GM12878 (cell line): Measurements from ENCODE around the gene ZBTB7B. TPM values are rescaled to one million over a fixed set of nuclear protein-coding genes. Genes with fewer than 3 reads are reported as not detected.

Experiments used
- FOXM1 ChIP-seq: IDR thresholded peaks from 2 replicates; pipeline ENCODE4 v1.6.1; 2012; ENCODE audit warnings: low read depth, mild to moderate bottlenecking, inconsistent platforms, low read length, moderate library complexity
- JUNB ChIP-seq: IDR thresholded peaks from 2 replicates; pipeline ENCODE4 v1.6.1; 2016; ENCODE audit warnings: antibody characterized with exemption, mild to moderate bottlenecking
- polyA plus RNA-seq, 11 experiments: library from polyadenylated mRNA; depleted of rRNA in 4 of 11; unstranded in 6 of 11; stranded (reverse) in 5 of 11; fragments of >200 nt; fragmentation: Nextera tagmentation in 4 of 11; fragmentation: Illumina TruSeq in 1 of 11; extraction: Ambion mirVana in 4 of 11; extraction: Trizol in 1 of 11; gene quantifications; 1 replicate in 1 of 11; 2 replicates in 10 of 11; pipeline versions ENCODE4 v1.2.1 to v1.2.3, GENCODE V29; 2011 to 2016; ENCODE audit warnings: inconsistent platforms in 2 of 11, missing spikeins in 2 of 11, low read depth in 1 of 11
- total RNA-seq, 4 experiments: library from RNA; depleted of rRNA in 3 of 4; stranded (reverse); fragments of >200 nt in 3 of 4; fragmentation: Illumina TruSeq in 1 of 4; extraction: Trizol in 1 of 4; gene quantifications; 2 replicates each; pipeline versions ENCODE4 v1.2.1 to v1.2.3, GENCODE V29; 2013 to 2021
- TF ChIP-seq, protein P1 (sequence below): fragments of 450-650 bp; IDR thresholded peaks from 2 replicates; pipeline ENCODE4 v1.6.1; 2017; ENCODE audit warnings: mild to moderate bottlenecking, moderate library complexity
- TF ChIP-seq, protein P2 (sequence below): IDR thresholded peaks from 2 replicates; pipeline ENCODE4 v1.6.1; 2012; ENCODE audit warnings: improper control_type of control experiment, low read depth, low read length; ENCODE audit not compliant: insufficient replicate concordance
- TF ChIP-seq, protein P3 (sequence below), 3 experiments: IDR thresholded peaks in 2 of 3; conservative IDR thresholded peaks in 1 of 3; 2 replicates each; pipeline ENCODE4 v1.5.1; 2011; ENCODE audit warnings: low read depth in 3 of 3, low read length in 3 of 3, mild to moderate bottlenecking in 3 of 3, control low read depth in 2 of 3, moderate library complexity in 2 of 3, inconsistent platforms in 1 of 3, mixed read lengths in 1 of 3; ENCODE audit not compliant: control insufficient read depth in 2 of 3, insufficient read depth in 1 of 3; ENCODE audit errors: extremely low read depth in 1 of 3

The ZBTB7B gene
- total and polyA plus RNA-seq, 10 of the 15 experiments (the other 5 are each of a cell fraction or from before 2014, with no cell fraction given), result 0.11 to 44.9 (median 11.3) TPM

DNA sequence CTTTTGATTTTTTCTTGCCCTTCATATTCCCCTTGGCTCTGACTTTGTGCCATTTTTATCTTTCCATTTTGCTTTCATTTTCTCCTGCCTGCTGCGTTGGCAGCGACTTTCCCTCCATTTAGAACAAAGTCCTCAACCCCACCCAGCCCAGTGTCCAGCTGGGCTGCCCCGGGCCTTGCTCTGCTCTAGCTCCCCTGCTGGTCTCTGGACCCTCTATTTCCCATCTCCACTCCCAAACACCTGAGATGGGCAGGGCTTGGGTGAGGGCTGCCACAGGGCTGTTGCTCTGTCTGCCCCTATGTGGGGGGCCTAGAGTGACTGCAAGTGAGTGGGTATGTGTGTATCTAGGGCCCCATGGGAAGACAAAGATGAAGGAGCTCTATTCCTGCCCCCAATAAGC, 41.2 kb downstream of the ZBTB7B start (continued):
- TF ChIP-seq, protein P1, sequence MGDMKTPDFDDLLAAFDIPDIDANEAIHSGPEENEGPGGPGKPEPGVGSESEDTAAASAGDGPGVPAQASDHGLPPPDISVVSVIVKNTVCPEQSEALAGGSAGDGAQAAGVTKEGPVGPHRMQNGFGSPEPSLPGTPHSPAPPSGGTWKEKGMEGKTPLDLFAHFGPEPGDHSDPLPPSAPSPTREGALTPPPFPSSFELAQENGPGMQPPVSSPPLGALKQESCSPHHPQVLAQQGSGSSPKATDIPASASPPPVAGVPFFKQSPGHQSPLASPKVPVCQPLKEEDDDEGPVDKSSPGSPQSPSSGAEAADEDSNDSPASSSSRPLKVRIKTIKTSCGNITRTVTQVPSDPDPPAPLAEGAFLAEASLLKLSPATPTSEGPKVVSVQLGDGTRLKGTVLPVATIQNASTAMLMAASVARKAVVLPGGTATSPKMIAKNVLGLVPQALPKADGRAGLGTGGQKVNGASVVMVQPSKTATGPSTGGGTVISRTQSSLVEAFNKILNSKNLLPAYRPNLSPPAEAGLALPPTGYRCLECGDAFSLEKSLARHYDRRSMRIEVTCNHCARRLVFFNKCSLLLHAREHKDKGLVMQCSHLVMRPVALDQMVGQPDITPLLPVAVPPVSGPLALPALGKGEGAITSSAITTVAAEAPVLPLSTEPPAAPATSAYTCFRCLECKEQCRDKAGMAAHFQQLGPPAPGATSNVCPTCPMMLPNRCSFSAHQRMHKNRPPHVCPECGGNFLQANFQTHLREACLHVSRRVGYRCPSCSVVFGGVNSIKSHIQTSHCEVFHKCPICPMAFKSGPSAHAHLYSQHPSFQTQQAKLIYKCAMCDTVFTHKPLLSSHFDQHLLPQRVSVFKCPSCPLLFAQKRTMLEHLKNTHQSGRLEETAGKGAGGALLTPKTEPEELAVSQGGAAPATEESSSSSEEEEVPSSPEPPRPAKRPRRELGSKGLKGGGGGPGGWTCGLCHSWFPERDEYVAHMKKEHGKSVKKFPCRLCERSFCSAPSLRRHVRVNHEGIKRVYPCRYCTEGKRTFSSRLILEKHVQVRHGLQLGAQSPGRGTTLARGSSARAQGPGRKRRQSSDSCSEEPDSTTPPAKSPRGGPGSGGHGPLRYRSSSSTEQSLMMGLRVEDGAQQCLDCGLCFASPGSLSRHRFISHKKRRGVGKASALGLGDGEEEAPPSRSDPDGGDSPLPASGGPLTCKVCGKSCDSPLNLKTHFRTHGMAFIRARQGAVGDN, result no peak
- TF ChIP-seq, protein P2, sequence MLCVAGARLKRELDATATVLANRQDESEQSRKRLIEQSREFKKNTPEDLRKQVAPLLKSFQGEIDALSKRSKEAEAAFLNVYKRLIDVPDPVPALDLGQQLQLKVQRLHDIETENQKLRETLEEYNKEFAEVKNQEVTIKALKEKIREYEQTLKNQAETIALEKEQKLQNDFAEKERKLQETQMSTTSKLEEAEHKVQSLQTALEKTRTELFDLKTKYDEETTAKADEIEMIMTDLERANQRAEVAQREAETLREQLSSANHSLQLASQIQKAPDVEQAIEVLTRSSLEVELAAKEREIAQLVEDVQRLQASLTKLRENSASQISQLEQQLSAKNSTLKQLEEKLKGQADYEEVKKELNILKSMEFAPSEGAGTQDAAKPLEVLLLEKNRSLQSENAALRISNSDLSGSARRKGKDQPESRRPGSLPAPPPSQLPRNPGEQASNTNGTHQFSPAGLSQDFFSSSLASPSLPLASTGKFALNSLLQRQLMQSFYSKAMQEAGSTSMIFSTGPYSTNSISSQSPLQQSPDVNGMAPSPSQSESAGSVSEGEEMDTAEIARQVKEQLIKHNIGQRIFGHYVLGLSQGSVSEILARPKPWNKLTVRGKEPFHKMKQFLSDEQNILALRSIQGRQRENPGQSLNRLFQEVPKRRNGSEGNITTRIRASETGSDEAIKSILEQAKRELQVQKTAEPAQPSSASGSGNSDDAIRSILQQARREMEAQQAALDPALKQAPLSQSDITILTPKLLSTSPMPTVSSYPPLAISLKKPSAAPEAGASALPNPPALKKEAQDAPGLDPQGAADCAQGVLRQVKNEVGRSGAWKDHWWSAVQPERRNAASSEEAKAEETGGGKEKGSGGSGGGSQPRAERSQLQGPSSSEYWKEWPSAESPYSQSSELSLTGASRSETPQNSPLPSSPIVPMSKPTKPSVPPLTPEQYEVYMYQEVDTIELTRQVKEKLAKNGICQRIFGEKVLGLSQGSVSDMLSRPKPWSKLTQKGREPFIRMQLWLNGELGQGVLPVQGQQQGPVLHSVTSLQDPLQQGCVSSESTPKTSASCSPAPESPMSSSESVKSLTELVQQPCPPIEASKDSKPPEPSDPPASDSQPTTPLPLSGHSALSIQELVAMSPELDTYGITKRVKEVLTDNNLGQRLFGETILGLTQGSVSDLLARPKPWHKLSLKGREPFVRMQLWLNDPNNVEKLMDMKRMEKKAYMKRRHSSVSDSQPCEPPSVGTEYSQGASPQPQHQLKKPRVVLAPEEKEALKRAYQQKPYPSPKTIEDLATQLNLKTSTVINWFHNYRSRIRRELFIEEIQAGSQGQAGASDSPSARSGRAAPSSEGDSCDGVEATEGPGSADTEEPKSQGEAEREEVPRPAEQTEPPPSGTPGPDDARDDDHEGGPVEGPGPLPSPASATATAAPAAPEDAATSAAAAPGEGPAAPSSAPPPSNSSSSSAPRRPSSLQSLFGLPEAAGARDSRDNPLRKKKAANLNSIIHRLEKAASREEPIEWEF, result no peak
- TF ChIP-seq, protein P3, sequence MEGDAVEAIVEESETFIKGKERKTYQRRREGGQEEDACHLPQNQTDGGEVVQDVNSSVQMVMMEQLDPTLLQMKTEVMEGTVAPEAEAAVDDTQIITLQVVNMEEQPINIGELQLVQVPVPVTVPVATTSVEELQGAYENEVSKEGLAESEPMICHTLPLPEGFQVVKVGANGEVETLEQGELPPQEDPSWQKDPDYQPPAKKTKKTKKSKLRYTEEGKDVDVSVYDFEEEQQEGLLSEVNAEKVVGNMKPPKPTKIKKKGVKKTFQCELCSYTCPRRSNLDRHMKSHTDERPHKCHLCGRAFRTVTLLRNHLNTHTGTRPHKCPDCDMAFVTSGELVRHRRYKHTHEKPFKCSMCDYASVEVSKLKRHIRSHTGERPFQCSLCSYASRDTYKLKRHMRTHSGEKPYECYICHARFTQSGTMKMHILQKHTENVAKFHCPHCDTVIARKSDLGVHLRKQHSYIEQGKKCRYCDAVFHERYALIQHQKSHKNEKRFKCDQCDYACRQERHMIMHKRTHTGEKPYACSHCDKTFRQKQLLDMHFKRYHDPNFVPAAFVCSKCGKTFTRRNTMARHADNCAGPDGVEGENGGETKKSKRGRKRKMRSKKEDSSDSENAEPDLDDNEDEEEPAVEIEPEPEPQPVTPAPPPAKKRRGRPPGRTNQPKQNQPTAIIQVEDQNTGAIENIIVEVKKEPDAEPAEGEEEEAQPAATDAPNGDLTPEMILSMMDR (IDR thresholded peaks at IDR 0.05 in 2 of 3, conservative IDR thresholded peaks at IDR 0.05 in 1 of 3; ENCODE audit: control insufficient read depth in 2 of 3, extremely low read depth in 1 of 3, insufficient read depth in 1 of 3, low read depth in 3 of 3, low read length in 3 of 3), result no peak
- no peak for TF ChIP-seq FOXM1
- TF ChIP-seq JUNB, result no peak
